GM12891 (cell line): ENCODE results near the gene NOL9.

Experiments used
- POLR2A ChIP-seq: IDR thresholded peaks from 2 replicates; pipeline ENCODE4 v1.6.1; 2011; ENCODE audit warnings: low read depth, low read length, control low read depth
- TAF1 ChIP-seq: IDR thresholded peaks from 2 replicates; pipeline ENCODE4 v1.6.1; 2011; ENCODE audit warnings: low read depth, low read length, control low read depth

GRCh38 chr1:6587261-6588005 lies 33.1 kb upstream of the NOL9 start:
- TF ChIP-seq POLR2A (no peak), TAF1 (no peak)
